ENCODE results near the gene LIPK. TPM values are rescaled to one million over a fixed set of nuclear protein-coding genes. Genes with fewer than 3 reads are reported as not detected.
"Not testable (repeated sequence)": the region's sequence is repeated elsewhere in the genome, so short reads cannot be mapped to it uniquely, and the experiment has no call there.

The LIPK gene
- total RNA-seq (2014; rRNA removed; shearing (Covaris generic)): not detected in 2 replicates

- no peak for DNase-seq (ENCODE audit: low spot score)
These were observed at the start of gene LIPK for GRCh38 chr10:88705958-88706357. Gene LIPK, plus strand, starts transcription at chr10:88706249. Its CDS starts 18,295 bp downstream, at chr10:88724544.

- no peak for DNase-seq (ENCODE audit: low spot score)
These were observed 48.1 kb upstream of the LIPK start for GRCh38 chr10:88657901-88658300.

- no peak for DNase-seq (ENCODE audit: low spot score)
These were observed 46.1 kb upstream of the LIPK start for GRCh38 chr10:88659725-88660597.

GRCh38 chr10:88660598-88660884 is 45.5 kb upstream of the LIPK start:
- DNase-seq (ENCODE audit: low spot score): no peak

- DNase-seq (ENCODE audit: low spot score): no peak
These were observed 45.0 kb upstream of the LIPK start for GRCh38 chr10:88661018-88661417.

- no peak for DNase-seq (ENCODE audit: low spot score)
These were observed 44.5 kb upstream of the LIPK start for GRCh38 chr10:88661577-88661976.

GRCh38 chr10:88663153-88663552 is 42.9 kb upstream of the LIPK start:
- DNase-seq (ENCODE audit: low spot score): not testable (repeated sequence)

GRCh38 chr10:88664142-88664541 is 41.9 kb upstream of the LIPK start, which contains the start of gene LIPF:
Gene LIPF, plus strand, starts transcription at chr10:88664442. Its CDS starts 2,856 bp downstream, at chr10:88667298.
- DNase-seq (ENCODE audit: low spot score): no peak

GRCh38 chr10:88668465-88668864 is 37.6 kb upstream of the LIPK start:
- no peak for DNase-seq (ENCODE audit: low spot score)

GRCh38 chr10:88670497-88670896 is 35.6 kb upstream of the LIPK start:
- no peak for DNase-seq (ENCODE audit: low spot score)

- no peak for DNase-seq (ENCODE audit: low spot score)
These were observed 34.0 kb upstream of the LIPK start for GRCh38 chr10:88672041-88672440.

- no peak for DNase-seq (ENCODE audit: low spot score)
These were observed 29.6 kb upstream of the LIPK start for GRCh38 chr10:88676283-88677060.

GRCh38 chr10:88680958-88681357 is 25.1 kb upstream of the LIPK start:
- DNase-seq (ENCODE audit: low spot score): peak; percentile 11

GRCh38 chr10:88682491-88682890 is 23.6 kb upstream of the LIPK start:
- no peak for DNase-seq (ENCODE audit: low spot score)

- DNase-seq (ENCODE audit: low spot score): peak; percentile 15
These were observed 18.1 kb upstream of the LIPK start for GRCh38 chr10:88687853-88688467.

- DNase-seq (ENCODE audit: low spot score): no peak
These were observed 16.7 kb upstream of the LIPK start for GRCh38 chr10:88689366-88689765.

GRCh38 chr10:88693392-88694020 is 12.5 kb upstream of the LIPK start:
- no peak for DNase-seq (ENCODE audit: low spot score)

GRCh38 chr10:88702848-88703597 is 3.0 kb upstream of the LIPK start:
- peak; percentile 76 for DNase-seq (ENCODE audit: low spot score)

GRCh38 chr10:88707429-88708155 is 1.5 kb downstream of the LIPK start:
- DNase-seq (ENCODE audit: low spot score): peak; percentile 84

GRCh38 chr10:88709361-88709760 is 3.3 kb downstream of the LIPK start:
- DNase-seq (ENCODE audit: low spot score): not testable (repeated sequence)

- DNase-seq (ENCODE audit: low spot score): no peak
These were observed 9.5 kb downstream of the LIPK start for GRCh38 chr10:88715517-88715916.
